GM18526 (cell line): ENCODE results near the gene TMEM150B.

Experiments
- POLR2A ChIP-seq: IDR thresholded peaks from 3 replicates; pipeline ENCODE4 v1.6.1; 2011; ENCODE audit not compliant: insufficient read length; ENCODE audit errors: extremely low read depth

TMEM150B gene

GRCh38 chr19:55305491-55305890 lies 19.6 kb downstream of the TMEM150B start:
- TF ChIP-seq POLR2A: no peak

- no peak for TF ChIP-seq POLR2A
These were observed 20.2 kb downstream of the TMEM150B start for GRCh38 chr19:55304980-55305379.

- TF ChIP-seq POLR2A: no peak
These were observed 20.7 kb downstream of the TMEM150B start for GRCh38 chr19:55304279-55304978.

GRCh38 chr19:55303477-55303876 lies 21.7 kb downstream of the TMEM150B start:
- no peak for TF ChIP-seq POLR2A

- no peak for TF ChIP-seq POLR2A
These were observed 22.8 kb downstream of the TMEM150B start for GRCh38 chr19:55302318-55302703.

GRCh38 chr19:55301459-55302317 lies 23.5 kb downstream of the TMEM150B start:
- peak; percentile 26 for TF ChIP-seq POLR2A

GRCh38 chr19:55300886-55301458 lies 24.2 kb downstream of the TMEM150B start:
- TF ChIP-seq POLR2A: no peak

- TF ChIP-seq POLR2A: no peak
These were observed 25.1 kb downstream of the TMEM150B start for GRCh38 chr19:55299991-55300390.

- no peak for TF ChIP-seq POLR2A
These were observed 27.9 kb downstream of the TMEM150B start for GRCh38 chr19:55297267-55297666.

- no peak for TF ChIP-seq POLR2A
These were observed 35.9 kb downstream of the TMEM150B start for GRCh38 chr19:55289117-55289796.

GRCh38 chr19:55287361-55288079 lies 37.6 kb downstream of the TMEM150B start:
- TF ChIP-seq POLR2A: no peak

GRCh38 chr19:55285229-55285890 lies 39.8 kb downstream of the TMEM150B start:
- no peak for TF ChIP-seq POLR2A

- no peak for TF ChIP-seq POLR2A
These were observed 40.6 kb downstream of the TMEM150B start for GRCh38 chr19:55284405-55285058.
